HL-60 (cell line): ENCODE measurements around the gene NUP98.

ENCODE experiments used
- DNase-seq, 2 experiments: peaks; one replicate each; pipeline ENCODE4 v3.0.0-alpha.2; 2010 to 2020; ENCODE audit warnings: low read depth in 1 of 2, low spot score in 1 of 2
- H3K27ac ChIP-seq: fragments of 250-450 bp; sonication (Bioruptor Pico); replicated peaks from 2 replicates; pipeline ENCODE4 v1.5.1; 2020; ENCODE audit warnings: mild to moderate bottlenecking, moderate library complexity
- H3K27me3 ChIP-seq: fragments of 250-450 bp; sonication (Bioruptor Pico); 2 replicates; pipeline ENCODE4 v1.5.1; 2021; ENCODE audit warnings: mild to moderate bottlenecking, moderate library complexity; ENCODE audit not compliant: insufficient read depth, poor library complexity, severe bottlenecking
- H3K4me3 ChIP-seq: replicated peaks from 2 replicates; pipeline ENCODE4 v1.5.1; 2011; ENCODE audit warnings: mild to moderate bottlenecking, control low read depth, low read length; ENCODE audit not compliant: insufficient read depth
- GABPA ChIP-seq: IDR thresholded peaks from 2 replicates; pipeline ENCODE4 v1.6.1; 2012; ENCODE audit warnings: low read depth
- POLR2AphosphoS5 ChIP-seq: IDR thresholded peaks from 2 replicates; pipeline ENCODE4 v1.6.1; 2012; ENCODE audit warnings: low read depth
- SPI1 ChIP-seq: IDR thresholded peaks from 2 replicates; pipeline ENCODE4 v1.6.1; 2012; ENCODE audit warnings: low read depth, mild to moderate bottlenecking, borderline replicate concordance
- TF ChIP-seq, protein P1 (sequence below): IDR thresholded peaks from one replicate; pipeline ENCODE4 v1.5.1; 2011; ENCODE audit warnings: low read length, control low read depth, inconsistent platforms; ENCODE audit not compliant: insufficient read depth
- TF ChIP-seq, protein P2 (sequence below): IDR thresholded peaks from 2 replicates; pipeline ENCODE4 v1.6.1; 2012; ENCODE audit warnings: low read depth; ENCODE audit not compliant: insufficient replicate concordance

NUP98 gene

DNA sequence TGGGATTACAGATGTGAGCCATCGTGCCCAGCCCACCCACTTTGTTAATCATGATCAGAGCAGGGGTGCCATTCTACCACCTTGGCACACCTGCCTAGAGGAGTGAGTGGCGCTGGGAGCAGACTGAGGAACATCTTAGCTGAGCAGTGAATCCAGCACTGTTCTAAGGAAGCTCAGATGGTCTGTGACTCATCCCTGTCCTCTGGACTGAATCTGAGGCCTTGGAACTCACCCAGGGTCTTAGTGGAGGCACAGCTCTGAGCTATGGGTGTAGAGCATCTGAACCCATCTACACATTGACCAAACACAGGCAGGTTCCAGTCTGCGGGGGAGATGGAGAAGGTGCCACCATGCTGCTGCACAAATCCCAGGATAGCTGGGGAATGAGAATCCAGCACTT, 25.9 kb upstream of the NUP98 start:
- no peak overlapping the region for H3K27ac ChIP-seq
- H3K4me3 ChIP-seq, result no peak overlapping the region
- H3K27me3 ChIP-seq, result no peaks in the 10 kb centered on the region
- DNase-seq, result no peak
- TF ChIP-seq POLR2AphosphoS5 (no peak), GABPA (no peak), SPI1 (no peak)
- TF ChIP-seq, protein P1, sequence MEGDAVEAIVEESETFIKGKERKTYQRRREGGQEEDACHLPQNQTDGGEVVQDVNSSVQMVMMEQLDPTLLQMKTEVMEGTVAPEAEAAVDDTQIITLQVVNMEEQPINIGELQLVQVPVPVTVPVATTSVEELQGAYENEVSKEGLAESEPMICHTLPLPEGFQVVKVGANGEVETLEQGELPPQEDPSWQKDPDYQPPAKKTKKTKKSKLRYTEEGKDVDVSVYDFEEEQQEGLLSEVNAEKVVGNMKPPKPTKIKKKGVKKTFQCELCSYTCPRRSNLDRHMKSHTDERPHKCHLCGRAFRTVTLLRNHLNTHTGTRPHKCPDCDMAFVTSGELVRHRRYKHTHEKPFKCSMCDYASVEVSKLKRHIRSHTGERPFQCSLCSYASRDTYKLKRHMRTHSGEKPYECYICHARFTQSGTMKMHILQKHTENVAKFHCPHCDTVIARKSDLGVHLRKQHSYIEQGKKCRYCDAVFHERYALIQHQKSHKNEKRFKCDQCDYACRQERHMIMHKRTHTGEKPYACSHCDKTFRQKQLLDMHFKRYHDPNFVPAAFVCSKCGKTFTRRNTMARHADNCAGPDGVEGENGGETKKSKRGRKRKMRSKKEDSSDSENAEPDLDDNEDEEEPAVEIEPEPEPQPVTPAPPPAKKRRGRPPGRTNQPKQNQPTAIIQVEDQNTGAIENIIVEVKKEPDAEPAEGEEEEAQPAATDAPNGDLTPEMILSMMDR, result no peak
- TF ChIP-seq, protein P2, sequence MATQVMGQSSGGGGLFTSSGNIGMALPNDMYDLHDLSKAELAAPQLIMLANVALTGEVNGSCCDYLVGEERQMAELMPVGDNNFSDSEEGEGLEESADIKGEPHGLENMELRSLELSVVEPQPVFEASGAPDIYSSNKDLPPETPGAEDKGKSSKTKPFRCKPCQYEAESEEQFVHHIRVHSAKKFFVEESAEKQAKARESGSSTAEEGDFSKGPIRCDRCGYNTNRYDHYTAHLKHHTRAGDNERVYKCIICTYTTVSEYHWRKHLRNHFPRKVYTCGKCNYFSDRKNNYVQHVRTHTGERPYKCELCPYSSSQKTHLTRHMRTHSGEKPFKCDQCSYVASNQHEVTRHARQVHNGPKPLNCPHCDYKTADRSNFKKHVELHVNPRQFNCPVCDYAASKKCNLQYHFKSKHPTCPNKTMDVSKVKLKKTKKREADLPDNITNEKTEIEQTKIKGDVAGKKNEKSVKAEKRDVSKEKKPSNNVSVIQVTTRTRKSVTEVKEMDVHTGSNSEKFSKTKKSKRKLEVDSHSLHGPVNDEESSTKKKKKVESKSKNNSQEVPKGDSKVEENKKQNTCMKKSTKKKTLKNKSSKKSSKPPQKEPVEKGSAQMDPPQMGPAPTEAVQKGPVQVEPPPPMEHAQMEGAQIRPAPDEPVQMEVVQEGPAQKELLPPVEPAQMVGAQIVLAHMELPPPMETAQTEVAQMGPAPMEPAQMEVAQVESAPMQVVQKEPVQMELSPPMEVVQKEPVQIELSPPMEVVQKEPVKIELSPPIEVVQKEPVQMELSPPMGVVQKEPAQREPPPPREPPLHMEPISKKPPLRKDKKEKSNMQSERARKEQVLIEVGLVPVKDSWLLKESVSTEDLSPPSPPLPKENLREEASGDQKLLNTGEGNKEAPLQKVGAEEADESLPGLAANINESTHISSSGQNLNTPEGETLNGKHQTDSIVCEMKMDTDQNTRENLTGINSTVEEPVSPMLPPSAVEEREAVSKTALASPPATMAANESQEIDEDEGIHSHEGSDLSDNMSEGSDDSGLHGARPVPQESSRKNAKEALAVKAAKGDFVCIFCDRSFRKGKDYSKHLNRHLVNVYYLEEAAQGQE, result no peak

DNA sequence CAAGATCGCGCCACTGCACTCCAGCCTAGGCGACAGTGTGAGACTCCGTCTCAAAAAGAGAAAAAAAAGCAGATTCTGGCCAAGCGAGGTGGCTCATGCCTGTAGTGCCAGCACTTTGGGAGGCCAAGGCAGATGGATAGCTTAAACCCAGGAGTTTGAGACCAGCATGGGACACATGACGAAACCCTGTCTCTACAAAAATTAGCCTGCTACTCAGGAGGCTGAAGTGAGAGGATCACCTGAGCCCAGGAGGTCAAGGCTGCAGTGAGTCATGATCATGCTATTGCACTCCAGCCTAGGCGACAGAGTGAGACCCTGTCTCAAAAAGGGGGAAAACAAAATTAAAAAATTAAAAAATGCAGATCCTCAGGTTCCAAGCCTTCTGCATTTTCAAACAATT, 25.0 kb upstream of the NUP98 start:
- Histone ChIP-seq H3K27me3 (no peaks in the 10 kb centered on the region), H3K4me3 (no peak overlapping the region), H3K27ac (no peak overlapping the region)
- TF ChIP-seq, protein P2, result no peak
- no peak for TF ChIP-seq POLR2AphosphoS5
- DNase-seq, result no peak

DNA sequence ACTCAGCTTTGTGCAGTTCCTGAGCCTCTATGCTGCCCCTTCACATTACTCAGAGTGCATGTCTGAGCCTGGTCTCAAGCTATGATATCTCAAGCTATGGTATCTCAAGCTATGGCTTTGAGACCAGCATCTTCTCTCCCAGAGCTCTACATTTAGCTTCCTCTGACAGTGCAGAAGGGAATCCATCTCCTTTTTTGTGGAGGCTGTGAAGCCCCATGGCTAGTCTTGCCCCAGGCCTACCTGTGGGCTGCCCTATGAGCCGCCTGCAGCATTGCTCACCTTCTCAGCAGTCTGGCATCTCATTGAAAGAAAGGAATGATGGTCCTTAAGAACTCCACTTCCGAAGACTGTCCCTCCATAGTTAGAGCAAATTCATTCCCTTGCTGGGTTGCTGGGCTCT, 23.6 kb upstream of the NUP98 start:
- TF ChIP-seq SPI1 (no peak), GABPA (no peak), POLR2AphosphoS5 (no peak)
- TF ChIP-seq, protein P2, result no peak
- TF ChIP-seq, protein P1, result no peak
- Histone ChIP-seq H3K27me3 (no peaks in the 10 kb centered on the region), H3K27ac (no peak overlapping the region), H3K4me3 (no peak overlapping the region)
- DNase-seq, result no peak
